ENCODE data around the gene DDX47.

DDX47 gene

GRCh38 chr12:12822886-12823285 lies 9.7 kb downstream of the DDX47 start:
- TF ChIP-seq CSDC2 (CRISPR knock-in tag; IDR thresholded peaks at IDR 0.05) (0 out of 2 replicates have a peak, but pooled peaks have one; percentile 9), PPARA (CRISPR knock-in tag; IDR thresholded peaks at IDR 0.05; ENCODE audit: borderline replicate concordance) (no peak)
- ATAC-seq = no peak

DNA sequence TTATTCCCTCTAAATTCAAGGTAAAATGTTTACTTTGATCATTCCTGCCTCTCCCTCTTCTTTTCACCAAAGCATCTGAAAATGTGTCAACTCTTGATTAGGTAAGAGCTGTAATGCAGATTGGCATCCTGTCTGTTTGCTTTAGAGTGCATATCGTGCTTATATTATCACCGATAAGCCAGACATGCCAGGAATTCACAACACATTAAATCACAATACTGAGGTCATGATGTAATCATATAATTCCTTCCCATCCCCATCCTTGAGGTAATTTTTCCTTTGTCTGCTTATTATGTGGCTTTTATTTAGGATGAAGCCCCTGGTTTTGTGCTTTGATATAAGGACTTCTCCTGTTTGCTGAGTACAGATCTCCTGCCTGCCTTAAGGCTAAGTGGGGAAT lies 10.2 kb downstream of the DDX47 start:
- no peak for ATAC-seq
- 0 out of 2 replicates have a peak, but pooled peaks have one; percentile 6 for TF ChIP-seq CSDC2 (CRISPR knock-in tag; IDR thresholded peaks at IDR 0.05)
- TF ChIP-seq ARNTL (CRISPR knock-in tag; IDR thresholded peaks at IDR 0.05; ENCODE audit: borderline replicate concordance, low read depth) = no peak
- no peak for TF ChIP-seq ZNF8 (CRISPR knock-in tag; IDR thresholded peaks at IDR 0.05)
- no peak for TF ChIP-seq PPARA (CRISPR knock-in tag; IDR thresholded peaks at IDR 0.05; ENCODE audit: borderline replicate concordance)
- no peak for TF ChIP-seq ZFP3 (CRISPR knock-in tag; IDR thresholded peaks at IDR 0.05)
- TF ChIP-seq TCF4 (CRISPR knock-in tag; IDR thresholded peaks at IDR 0.05; ENCODE audit: borderline replicate concordance) = no peak; the same call in 1 of the 2 replicates
- TF ChIP-seq ESRRG (CRISPR knock-in tag; IDR thresholded peaks at IDR 0.05) = 0 out of 2 replicates have a peak, but pooled peaks have one; percentile 13
- no peak for TF ChIP-seq TSHZ2 (CRISPR knock-in tag; IDR thresholded peaks at IDR 0.05)
- TF ChIP-seq, protein P1, sequence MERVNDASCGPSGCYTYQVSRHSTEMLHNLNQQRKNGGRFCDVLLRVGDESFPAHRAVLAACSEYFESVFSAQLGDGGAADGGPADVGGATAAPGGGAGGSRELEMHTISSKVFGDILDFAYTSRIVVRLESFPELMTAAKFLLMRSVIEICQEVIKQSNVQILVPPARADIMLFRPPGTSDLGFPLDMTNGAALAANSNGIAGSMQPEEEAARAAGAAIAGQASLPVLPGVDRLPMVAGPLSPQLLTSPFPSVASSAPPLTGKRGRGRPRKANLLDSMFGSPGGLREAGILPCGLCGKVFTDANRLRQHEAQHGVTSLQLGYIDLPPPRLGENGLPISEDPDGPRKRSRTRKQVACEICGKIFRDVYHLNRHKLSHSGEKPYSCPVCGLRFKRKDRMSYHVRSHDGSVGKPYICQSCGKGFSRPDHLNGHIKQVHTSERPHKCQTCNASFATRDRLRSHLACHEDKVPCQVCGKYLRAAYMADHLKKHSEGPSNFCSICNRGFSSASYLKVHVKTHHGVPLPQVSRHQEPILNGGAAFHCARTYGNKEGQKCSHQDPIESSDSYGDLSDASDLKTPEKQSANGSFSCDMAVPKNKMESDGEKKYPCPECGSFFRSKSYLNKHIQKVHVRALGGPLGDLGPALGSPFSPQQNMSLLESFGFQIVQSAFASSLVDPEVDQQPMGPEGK (CRISPR knock-in tag; IDR thresholded peaks at IDR 0.05; ENCODE audit: borderline replicate concordance) = no peak
- TF ChIP-seq SNAI2 (CRISPR knock-in tag; IDR thresholded peaks at IDR 0.05) = no peak
- no peak for TF ChIP-seq BACH2 (CRISPR knock-in tag; IDR thresholded peaks at IDR 0.05; ENCODE audit: borderline replicate concordance)
- TF ChIP-seq ZFP30 (CRISPR knock-in tag; IDR thresholded peaks at IDR 0.05) = no peak
- no peak for TF ChIP-seq TOX (CRISPR knock-in tag; IDR thresholded peaks at IDR 0.05; ENCODE audit: borderline replicate concordance)
- TF ChIP-seq OSR1 (CRISPR knock-in tag; IDR thresholded peaks at IDR 0.05) = no peak
- TF ChIP-seq ZNF565 (CRISPR knock-in tag; conservative IDR thresholded peaks at IDR 0.05; ENCODE audit: low read depth) = 0 out of 2 replicates have a peak, but pooled peaks have one; percentile 49
- TF ChIP-seq, protein P2, sequence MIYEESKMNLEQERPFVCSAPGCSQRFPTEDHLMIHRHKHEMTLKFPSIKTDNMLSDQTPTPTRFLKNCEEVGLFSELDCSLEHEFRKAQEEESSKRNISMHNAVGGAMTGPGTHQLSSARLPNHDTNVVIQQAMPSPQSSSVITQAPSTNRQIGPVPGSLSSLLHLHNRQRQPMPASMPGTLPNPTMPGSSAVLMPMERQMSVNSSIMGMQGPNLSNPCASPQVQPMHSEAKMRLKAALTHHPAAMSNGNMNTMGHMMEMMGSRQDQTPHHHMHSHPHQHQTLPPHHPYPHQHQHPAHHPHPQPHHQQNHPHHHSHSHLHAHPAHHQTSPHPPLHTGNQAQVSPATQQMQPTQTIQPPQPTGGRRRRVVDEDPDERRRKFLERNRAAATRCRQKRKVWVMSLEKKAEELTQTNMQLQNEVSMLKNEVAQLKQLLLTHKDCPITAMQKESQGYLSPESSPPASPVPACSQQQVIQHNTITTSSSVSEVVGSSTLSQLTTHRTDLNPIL (CRISPR knock-in tag; IDR thresholded peaks at IDR 0.05; ENCODE audit: low read depth) = peak; percentile 90
- TF ChIP-seq, protein P3, sequence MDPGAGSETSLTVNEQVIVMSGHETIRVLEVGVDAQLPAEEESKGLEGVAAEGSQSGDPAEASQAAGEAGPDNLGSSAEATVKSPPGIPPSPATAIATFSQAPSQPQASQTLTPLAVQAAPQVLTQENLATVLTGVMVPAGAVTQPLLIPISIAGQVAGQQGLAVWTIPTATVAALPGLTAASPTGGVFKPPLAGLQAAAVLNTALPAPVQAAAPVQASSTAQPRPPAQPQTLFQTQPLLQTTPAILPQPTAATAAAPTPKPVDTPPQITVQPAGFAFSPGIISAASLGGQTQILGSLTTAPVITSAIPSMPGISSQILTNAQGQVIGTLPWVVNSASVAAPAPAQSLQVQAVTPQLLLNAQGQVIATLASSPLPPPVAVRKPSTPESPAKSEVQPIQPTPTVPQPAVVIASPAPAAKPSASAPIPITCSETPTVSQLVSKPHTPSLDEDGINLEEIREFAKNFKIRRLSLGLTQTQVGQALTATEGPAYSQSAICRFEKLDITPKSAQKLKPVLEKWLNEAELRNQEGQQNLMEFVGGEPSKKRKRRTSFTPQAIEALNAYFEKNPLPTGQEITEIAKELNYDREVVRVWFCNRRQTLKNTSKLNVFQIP (CRISPR knock-in tag; IDR thresholded peaks at IDR 0.05; ENCODE audit: borderline replicate concordance, low read depth) = no peak
- TF ChIP-seq ZC3H10 (CRISPR knock-in tag; IDR thresholded peaks at IDR 0.05) = no peak
- TF ChIP-seq, protein P4, sequence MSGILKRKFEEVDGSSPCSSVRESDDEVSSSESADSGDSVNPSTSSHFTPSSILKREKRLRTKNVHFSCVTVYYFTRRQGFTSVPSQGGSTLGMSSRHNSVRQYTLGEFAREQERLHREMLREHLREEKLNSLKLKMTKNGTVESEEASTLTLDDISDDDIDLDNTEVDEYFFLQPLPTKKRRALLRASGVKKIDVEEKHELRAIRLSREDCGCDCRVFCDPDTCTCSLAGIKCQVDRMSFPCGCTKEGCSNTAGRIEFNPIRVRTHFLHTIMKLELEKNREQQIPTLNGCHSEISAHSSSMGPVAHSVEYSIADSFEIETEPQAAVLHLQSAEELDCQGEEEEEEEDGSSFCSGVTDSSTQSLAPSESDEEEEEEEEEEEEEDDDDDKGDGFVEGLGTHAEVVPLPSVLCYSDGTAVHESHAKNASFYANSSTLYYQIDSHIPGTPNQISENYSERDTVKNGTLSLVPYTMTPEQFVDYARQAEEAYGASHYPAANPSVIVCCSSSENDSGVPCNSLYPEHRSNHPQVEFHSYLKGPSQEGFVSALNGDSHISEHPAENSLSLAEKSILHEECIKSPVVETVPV (CRISPR knock-in tag; IDR thresholded peaks at IDR 0.05) = peak; percentile 44; the same call in 1 of the 2 replicates
- TF ChIP-seq RARB (CRISPR knock-in tag; IDR thresholded peaks at IDR 0.05) = no peak
- peak; percentile 93 for TF ChIP-seq ISL1 (CRISPR knock-in tag; IDR thresholded peaks at IDR 0.05)
- no peak for TF ChIP-seq ZNF70 (CRISPR knock-in tag; IDR thresholded peaks at IDR 0.05)
- no peak for TF ChIP-seq GLIS3 (CRISPR knock-in tag; IDR thresholded peaks at IDR 0.05)
